MCF 10A (cell line): ENCODE data around the gene RBBP8. TPM values are rescaled to one million over a fixed set of nuclear protein-coding genes. Genes with fewer than 3 reads are reported as not detected.

Experiments
- BruUV-seq: library from RNA; stranded (reverse); fragments of 400-500 nt; replicated peaks from 2 replicates; lab custom pipeline; 2021; lab: Mats Ljungman, UMichigan
- CTCF ChIA-PET: fragments of 300-600 bp; sonication (Branson Sonifier 250); formaldehyde crosslinking; extraction: SDS; loops from one replicate; lab custom pipeline; 2021; ENCODE audit warnings: antibody characterized with exemption, inconsistent platforms; lab: Yijun Ruan, JAX
- POLR2A ChIA-PET: fragments of 300-600, 350-650 bp; sonication (Branson Sonifier 250); formaldehyde crosslinking; extraction: SDS; loops from one replicate; lab custom pipeline; 2020; ENCODE audit warnings: antibody characterized with exemption, inconsistent platforms; lab: Yijun Ruan, JAX
- DNase-seq: peaks from one replicate; pipeline ENCODE4 v3.0.0-alpha.2; 2018; ENCODE audit not compliant: unreplicated experiment
- H3K27ac Mint-ChIP-seq: one replicate; pipeline ENCODE4 v1.8.0; 2022; ENCODE audit warnings: mild to moderate bottlenecking, low read depth, mixed read lengths; ENCODE audit not compliant: unreplicated experiment
- H3K27me3 Mint-ChIP-seq: one replicate; pipeline ENCODE4 v1.8.0; 2022; ENCODE audit warnings: mixed read lengths; ENCODE audit not compliant: insufficient read depth, unreplicated experiment
- H3K36me3 Mint-ChIP-seq: one replicate; pipeline ENCODE4 v1.8.0; 2022; ENCODE audit warnings: mild to moderate bottlenecking, moderate library complexity, mixed read lengths; ENCODE audit not compliant: insufficient read depth, unreplicated experiment
- H3K4me1 Mint-ChIP-seq: one replicate; pipeline ENCODE4 v1.8.0; 2022; ENCODE audit warnings: mixed read lengths; ENCODE audit not compliant: insufficient read depth, unreplicated experiment
- H3K4me3 Mint-ChIP-seq: one replicate; pipeline ENCODE4 v1.8.0; 2022; ENCODE audit warnings: mild to moderate bottlenecking, moderate library complexity, mixed read lengths; ENCODE audit not compliant: unreplicated experiment
- H3K9me3 Mint-ChIP-seq: one replicate; pipeline ENCODE4 v1.8.0; 2022; ENCODE audit warnings: mixed read lengths; ENCODE audit not compliant: unreplicated experiment
- intact Hi-C: fragments of 100-400 bp; cut with micrococcal nuclease; formaldehyde crosslinking; loops from 2 replicates; pipeline ENCODE4 v1.14.1; 2022
- total RNA-seq: library from RNA; stranded (reverse); gene quantifications from 2 replicates; pipeline ENCODE4 v1.2.3, GENCODE V29; 2022
- TF ChIP-seq, protein P1 (sequence below): fragments of 200-600 bp; IDR thresholded peaks from one replicate; pipeline ENCODE4 v1.8.0; 2022; ENCODE audit warnings: antibody characterized with exemption, mild to moderate bottlenecking; ENCODE audit not compliant: unreplicated experiment

The RBBP8 gene
- total RNA-seq, 1 experiment from 2014 or later, result 59.7 TPM

DNA sequence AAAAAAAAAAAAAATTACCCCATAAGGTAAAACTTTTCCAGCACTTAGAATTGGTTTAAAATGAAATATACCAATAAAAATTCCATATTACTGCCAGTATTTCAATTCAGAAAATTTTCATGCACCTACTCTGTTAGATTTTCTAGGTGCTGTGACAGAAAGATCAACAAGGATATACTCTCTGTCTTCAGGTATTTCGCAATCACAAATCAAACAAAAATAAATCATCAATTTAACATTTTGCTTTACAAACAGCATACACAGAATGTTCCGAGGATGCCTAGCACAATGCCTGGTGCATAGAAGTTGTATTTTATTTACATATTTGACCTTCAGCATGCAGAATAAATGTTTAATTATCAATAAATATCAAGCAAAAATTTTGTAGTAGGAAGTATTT is 66.5 kb downstream of the RBBP8 start:
- DNase-seq, result no peak
- no TSS peak for BruUV-seq
- ChIA-PET CTCF (no interaction called here), POLR2A (no interaction called here)
- Mint-ChIP-seq H3K27ac (no peak overlapping the region), H3K36me3 (peaks cover 72% of the 10 kb centered on the region), H3K9me3 (no peaks in the 10 kb centered on the region), H3K4me3 (no peak overlapping the region), H3K4me1 (peaks cover 5% of the 10 kb centered on the region), H3K27me3 (no peaks in the 10 kb centered on the region)
- TF ChIP-seq, protein P1, sequence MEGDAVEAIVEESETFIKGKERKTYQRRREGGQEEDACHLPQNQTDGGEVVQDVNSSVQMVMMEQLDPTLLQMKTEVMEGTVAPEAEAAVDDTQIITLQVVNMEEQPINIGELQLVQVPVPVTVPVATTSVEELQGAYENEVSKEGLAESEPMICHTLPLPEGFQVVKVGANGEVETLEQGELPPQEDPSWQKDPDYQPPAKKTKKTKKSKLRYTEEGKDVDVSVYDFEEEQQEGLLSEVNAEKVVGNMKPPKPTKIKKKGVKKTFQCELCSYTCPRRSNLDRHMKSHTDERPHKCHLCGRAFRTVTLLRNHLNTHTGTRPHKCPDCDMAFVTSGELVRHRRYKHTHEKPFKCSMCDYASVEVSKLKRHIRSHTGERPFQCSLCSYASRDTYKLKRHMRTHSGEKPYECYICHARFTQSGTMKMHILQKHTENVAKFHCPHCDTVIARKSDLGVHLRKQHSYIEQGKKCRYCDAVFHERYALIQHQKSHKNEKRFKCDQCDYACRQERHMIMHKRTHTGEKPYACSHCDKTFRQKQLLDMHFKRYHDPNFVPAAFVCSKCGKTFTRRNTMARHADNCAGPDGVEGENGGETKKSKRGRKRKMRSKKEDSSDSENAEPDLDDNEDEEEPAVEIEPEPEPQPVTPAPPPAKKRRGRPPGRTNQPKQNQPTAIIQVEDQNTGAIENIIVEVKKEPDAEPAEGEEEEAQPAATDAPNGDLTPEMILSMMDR, result no peak
- intact Hi-C loops, result no loop called here

DNA sequence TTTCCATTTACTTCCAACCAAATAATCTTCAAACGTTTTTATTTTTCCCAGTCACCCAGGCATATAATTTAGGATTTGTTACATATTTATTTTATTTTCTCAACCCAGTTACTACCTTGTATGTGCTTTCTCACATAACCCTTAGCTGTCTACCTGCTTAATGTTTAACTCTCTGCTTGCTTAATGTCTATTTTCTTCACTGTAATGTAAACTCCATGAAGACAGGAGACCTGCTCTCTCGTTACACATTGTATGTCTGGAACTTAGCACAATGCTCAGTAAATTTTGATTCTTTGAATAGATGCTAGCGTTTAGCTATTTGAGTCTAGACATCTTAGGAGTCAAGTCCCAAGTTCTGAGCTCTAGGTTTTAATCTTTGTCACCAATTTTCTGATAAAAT is 70.2 kb downstream of the RBBP8 start:
- CTCF ChIA-PET, result interaction anchor here (0.6 to 1.5 kb wide), 7 partner anchors 11 to 418 kb away, joined by 3 to 4 read pairs (median 3); no protein-coding TSS in a partner anchor
- no TSS peak for BruUV-seq
- POLR2A ChIA-PET, result interaction anchor here (0.5 to 1.3 kb wide), 5 partner anchors 14 to 476 kb away, joined by 3 read pairs; no protein-coding TSS in a partner anchor
- Mint-ChIP-seq H3K36me3 (peaks cover 67% of the 10 kb centered on the region), H3K4me3 (no peak overlapping the region), H3K4me1 (peaks cover 5% of the 10 kb centered on the region), H3K27me3 (no peaks in the 10 kb centered on the region), H3K27ac (no peak overlapping the region), H3K9me3 (no peaks in the 10 kb centered on the region)
- intact Hi-C loops, result no loop called here
- TF ChIP-seq, protein P1, result no peak
- DNase-seq, result no peak

DNA sequence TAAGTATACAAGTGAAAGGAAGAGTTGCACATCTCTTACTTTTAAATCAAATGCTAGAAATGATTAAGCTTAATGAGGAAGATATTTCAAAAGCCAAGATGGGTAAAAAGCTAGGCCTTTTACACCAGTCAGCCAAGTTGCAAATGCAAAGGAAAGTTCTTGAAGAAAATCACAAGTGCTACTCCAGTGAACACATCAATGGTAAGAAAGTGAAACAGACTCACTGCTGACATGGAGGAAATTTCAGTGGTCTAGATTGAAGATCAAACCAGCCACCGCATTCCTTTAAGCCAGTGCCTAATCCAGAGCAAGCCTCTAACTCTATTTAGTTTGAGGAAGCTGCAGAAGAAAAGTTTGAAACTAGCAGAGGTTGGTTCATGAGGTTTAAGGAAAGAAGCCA is 79.1 kb downstream of the RBBP8 start:
- Mint-ChIP-seq H3K9me3 (no peaks in the 10 kb centered on the region), H3K4me3 (no peak overlapping the region), H3K36me3 (peaks cover 43% of the 10 kb centered on the region), H3K4me1 (no peaks in the 10 kb centered on the region), H3K27ac (no peak overlapping the region), H3K27me3 (no peaks in the 10 kb centered on the region)
- intact Hi-C loops, result no loop called here
- CTCF ChIA-PET, result interaction anchor here (0.6 to 3.8 kb wide), 3 partner anchors 19 to 396 kb away, joined by 3 to 13 read pairs (median 3); no protein-coding TSS in a partner anchor
- no peak for DNase-seq
- POLR2A ChIA-PET, result interaction anchor here (1.1 kb wide), 1 partner anchor 20 kb away, joined by 3 read pairs; no protein-coding TSS in a partner anchor
- BruUV-seq, result no TSS peak
- TF ChIP-seq, protein P1, result no peak

DNA sequence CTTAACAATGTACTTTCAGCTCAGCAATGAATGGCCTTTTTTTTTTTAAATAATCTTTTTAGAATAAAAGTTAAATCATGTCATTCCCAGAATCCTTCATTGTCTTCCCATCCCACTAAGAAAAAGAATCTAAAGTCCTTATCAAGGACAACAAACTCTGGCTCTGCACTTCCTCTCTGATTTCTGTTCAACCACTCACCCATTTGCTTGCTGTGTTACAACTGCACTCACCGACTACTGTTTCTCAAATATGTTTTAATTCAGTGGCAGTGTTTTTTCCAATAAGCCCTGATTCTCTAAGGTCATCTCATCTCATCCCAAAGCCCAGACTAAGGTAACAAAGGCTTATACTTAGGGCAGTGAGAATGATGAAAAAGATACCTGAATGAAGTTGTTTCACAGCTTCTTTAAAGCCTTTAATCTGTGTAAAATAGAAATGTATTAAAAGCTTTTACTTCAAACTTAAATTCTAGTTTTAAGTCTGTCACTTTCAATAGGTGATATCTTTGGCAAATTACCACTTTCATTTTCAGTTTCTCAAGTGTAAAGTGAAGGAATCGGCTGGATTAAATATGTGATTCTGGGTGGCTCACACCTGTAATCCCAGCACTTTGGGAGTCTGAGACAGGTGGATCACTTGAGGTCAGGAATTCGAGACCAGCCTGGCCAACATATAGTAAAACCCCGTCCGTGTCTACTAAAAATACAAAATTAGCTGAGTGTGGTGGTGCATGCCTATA is 87.6 kb downstream of the RBBP8 start:
- no peaks in the 10 kb centered on the region for H3K9me3 Mint-ChIP-seq
- DNase-seq, result no peak
- intact Hi-C loops, result no loop called here
- POLR2A ChIA-PET, result interaction anchor here (0.6 to 1.5 kb wide), 3 partner anchors 11 to 228 kb away, joined by 3 read pairs; no protein-coding TSS in a partner anchor
- peaks cover 6% of the 10 kb centered on the region for H3K4me1 Mint-ChIP-seq
- no peak overlapping the region for H3K4me3 Mint-ChIP-seq
- H3K36me3 Mint-ChIP-seq, result peaks cover 53% of the 10 kb centered on the region
- TF ChIP-seq, protein P1, result no peak
- no peak overlapping the region for H3K27ac Mint-ChIP-seq
- no peaks in the 10 kb centered on the region for H3K27me3 Mint-ChIP-seq
- no TSS peak for BruUV-seq
- CTCF ChIA-PET, result interaction anchor here (0.6 to 2.1 kb wide), 4 partner anchors 11 to 396 kb away, joined by 3 to 8 read pairs (median 4); no protein-coding TSS in a partner anchor
